ENCODE results near the gene MTG1.

DNA sequence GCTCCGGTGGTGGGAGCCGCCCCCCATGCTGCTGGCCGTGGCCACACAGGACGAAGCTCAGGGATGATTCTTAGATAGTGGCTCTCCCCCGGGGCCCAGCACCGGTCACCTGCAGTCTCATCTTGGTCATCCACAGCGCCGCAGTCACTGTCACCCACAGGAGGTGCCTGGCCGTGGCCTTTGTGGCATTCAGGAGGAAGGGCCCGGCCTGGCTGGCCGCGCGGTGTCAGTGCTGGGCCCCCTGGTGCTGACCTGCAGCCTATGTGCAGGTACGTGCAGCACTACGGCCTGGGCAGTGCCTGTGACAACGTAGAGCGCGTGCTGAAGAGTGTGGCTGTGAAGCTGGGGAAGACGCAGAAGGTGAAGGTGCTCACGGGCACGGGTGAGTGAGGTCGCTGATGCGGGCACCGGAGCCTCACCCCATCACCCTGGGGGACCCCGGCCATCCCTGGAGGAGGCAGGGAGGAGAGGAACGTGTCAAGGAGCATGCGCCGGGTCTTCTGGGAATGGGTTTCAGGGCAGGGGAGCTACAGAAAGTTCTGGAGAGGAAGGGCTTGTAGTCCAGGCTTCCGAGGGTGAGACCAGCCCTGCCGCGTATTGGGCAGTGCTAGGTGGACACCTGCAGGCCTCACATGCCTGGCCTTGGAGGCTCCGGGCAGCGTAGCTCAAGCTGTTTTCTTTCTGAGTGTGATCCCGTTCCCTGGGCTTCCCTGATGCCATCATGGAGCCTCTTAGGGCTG is 25.4 kb downstream of the MTG1 start:
- TF ChIP-seq, protein P1, sequence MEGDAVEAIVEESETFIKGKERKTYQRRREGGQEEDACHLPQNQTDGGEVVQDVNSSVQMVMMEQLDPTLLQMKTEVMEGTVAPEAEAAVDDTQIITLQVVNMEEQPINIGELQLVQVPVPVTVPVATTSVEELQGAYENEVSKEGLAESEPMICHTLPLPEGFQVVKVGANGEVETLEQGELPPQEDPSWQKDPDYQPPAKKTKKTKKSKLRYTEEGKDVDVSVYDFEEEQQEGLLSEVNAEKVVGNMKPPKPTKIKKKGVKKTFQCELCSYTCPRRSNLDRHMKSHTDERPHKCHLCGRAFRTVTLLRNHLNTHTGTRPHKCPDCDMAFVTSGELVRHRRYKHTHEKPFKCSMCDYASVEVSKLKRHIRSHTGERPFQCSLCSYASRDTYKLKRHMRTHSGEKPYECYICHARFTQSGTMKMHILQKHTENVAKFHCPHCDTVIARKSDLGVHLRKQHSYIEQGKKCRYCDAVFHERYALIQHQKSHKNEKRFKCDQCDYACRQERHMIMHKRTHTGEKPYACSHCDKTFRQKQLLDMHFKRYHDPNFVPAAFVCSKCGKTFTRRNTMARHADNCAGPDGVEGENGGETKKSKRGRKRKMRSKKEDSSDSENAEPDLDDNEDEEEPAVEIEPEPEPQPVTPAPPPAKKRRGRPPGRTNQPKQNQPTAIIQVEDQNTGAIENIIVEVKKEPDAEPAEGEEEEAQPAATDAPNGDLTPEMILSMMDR (conservative IDR thresholded peaks at IDR 0.05 in 1 of 2, IDR thresholded peaks at IDR 0.05 in 1 of 2; ENCODE audit: low read depth in 1 of 2, low read length in 2 of 2), result no peak
- no peak for TF ChIP-seq EZH2 (IDR thresholded peaks at IDR 0.05; ENCODE audit: low read length, missing control alignments)

Data from fibroblast of lung (primary cell).